NCI-H146 (cell line): ENCODE measurements around the gene ERC1.

ENCODE experiments used
- DNase-seq: peaks from one replicate; lab custom pipeline; 2025; lab: John Stamatoyannopoulos, UW

ERC1 gene

DNA sequence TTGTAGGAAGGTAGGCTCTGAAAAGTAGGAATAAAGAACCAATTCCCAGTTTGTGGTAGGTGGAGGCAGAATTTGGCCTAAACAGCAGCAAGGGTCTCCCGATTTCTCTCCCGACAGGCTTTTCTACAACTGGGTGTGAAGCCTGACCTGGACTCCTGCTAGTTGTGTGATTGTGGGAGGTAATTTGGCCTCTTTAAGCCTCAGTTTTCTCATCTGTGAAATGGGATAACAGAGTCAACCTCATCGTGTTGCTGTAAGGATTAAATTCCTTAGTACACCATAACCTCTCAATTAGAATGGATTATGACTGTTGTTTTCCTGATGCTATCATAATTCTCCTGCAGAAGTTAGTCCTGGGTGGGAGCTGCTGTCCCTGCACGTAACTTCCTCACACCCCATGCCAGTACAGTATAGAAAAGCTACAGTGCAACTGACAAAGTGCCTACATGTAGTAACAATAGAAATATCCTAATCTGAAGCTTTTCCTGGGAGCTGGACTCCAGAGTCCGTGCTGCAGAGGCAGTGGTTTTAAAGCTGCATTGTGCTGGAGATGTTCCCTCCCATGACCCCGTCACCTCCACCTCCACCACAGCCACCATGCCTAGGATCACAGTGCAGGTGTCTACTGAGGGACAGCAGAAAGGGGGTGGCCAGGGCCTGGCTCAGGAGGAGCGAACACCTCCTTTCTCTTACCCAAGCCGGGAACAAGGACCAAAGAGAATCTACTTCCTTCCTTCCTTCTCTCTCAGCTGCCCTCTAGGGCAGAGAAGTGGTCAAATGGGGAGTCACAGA, 526.9 kb downstream of the ERC1 start:
- no peak for DNase-seq

DNA sequence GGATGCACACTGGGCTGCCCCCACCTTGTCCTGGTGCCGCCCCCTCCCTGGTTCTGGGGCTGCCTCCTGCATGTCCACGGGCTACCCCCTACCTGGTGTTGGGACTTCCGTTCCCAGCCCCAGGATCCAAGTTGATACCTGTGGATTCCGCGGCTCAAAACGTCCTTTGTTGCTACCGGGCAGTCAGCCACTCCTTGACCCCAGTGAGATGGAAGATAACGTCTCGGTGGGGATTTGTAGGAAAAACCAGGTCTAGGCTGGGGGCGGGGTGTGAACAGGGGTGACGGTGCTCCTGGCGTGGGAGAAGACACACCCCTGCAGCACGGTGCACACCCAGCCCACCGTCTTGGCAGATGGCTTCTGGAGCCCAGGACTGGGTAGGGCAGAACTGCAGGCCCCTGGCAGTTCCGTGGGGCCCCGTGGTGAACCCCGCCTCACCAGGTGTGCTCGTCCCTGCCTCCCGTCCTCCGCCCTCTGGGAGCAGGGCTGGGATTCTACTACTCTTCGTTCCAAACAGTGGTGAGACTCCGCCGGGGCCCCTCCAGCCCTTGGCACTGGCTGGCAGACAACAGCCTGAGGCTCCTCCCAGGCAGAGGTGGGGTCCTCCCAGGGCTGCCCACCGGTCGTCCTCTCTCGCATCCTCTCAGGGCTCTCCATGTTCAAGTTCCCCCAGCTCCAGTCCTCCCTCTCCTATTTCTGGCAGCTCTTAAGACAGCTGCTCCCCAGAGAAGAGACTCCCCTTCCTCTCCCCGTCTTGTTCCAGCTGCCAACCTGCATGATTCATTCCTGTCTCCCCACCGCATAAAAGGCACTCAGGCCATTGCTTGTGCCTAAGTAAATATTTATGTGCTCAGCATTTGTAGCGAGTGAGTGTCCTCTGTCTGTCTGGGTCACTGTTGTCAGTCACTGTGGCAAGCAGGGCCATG, 527.8 kb downstream of the ERC1 start:
- peak; percentile 65 for DNase-seq

GRCh38 chr12:1519642-1520041, 528.6 kb downstream of the ERC1 start:
- DNase-seq = no peak

GRCh38 chr12:1523046-1523445, 532.0 kb downstream of the ERC1 start:
- DNase-seq = no peak

DNA sequence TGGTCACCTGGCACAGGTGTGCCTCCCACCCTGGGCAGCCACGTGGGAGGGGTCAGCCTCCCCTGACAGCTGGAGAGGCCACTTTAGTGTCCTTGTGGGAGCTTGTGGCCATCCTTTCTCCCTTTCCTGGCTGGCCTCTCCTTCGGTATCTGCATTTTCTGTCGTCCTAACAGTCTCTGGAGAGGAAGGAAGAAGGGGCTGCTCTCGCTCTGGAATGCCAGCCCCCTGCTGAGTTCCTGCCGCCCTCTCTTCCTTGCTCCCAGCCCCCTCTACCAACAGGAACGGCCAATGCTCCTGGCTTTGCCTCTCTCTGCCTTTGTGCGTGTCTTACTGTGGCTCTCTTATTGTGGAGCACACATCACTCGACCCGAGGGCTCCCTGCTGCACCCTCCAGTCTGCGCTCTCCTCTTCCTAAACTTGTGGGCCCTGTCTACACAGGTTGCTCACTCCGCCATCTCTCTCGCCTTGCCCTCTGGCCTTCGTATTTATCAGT, 532.6 kb downstream of the ERC1 start:
- no peak for DNase-seq

DNA sequence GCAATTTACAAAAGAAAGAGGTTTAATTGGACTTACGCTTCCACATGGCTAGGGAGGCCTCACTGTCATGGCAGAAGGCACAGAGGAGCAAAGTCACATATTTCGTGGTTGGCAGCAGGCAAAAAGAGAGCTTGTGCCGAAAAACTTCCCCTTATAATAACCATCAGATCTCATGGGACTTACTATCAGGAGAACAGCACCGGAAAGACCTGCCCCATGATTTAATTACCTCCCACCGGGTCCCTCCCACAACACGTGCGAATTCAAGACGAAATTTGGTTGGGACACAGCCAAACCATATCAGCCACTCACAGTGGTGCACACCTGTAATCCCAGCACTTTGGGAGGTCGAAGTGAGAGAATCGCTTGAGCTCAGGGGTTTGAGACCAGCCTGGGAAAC, 534.8 kb downstream of the ERC1 start:
- no peak for DNase-seq

- DNase-seq = no peak
Measured at GRCh38 chr12:1527789-1528188, 536.8 kb downstream of the ERC1 start.

- no peak for DNase-seq
Measured at GRCh38 chr12:1528791-1529190, 537.8 kb downstream of the ERC1 start.

DNA sequence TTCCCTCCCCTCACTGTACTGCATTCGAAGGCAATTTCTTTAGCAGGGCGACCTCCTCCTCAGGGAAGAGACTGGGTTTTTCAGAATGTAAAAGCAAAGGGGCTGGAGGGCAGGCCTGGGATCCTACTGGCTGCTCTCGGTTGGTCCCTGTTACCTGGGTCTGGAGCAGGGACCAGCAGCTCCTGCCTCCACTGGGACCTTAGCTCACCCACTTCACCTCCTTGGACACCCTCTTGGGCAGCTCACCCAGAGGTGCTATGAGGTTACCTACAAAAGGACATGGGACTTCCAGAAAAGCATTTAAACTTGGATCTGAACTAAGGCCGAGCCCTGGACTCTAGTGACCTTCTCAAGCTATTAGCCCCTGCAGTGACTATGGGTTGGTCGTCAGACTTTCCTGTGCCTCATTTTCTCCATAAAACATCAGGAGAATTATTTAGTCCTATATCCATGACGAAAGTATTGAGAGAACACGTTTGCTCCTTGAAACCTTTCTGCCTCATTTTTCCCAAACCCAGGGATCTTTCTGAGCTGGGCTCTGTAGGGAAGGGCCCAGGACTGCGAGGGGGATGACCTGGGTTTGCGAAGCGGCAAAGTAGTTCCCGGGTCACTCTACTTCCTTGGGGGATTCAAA, 538.3 kb downstream of the ERC1 start:
- no peak for DNase-seq

GRCh38 chr12:1529862-1530591, 539.0 kb downstream of the ERC1 start:
- peak; percentile 36 for DNase-seq

DNA sequence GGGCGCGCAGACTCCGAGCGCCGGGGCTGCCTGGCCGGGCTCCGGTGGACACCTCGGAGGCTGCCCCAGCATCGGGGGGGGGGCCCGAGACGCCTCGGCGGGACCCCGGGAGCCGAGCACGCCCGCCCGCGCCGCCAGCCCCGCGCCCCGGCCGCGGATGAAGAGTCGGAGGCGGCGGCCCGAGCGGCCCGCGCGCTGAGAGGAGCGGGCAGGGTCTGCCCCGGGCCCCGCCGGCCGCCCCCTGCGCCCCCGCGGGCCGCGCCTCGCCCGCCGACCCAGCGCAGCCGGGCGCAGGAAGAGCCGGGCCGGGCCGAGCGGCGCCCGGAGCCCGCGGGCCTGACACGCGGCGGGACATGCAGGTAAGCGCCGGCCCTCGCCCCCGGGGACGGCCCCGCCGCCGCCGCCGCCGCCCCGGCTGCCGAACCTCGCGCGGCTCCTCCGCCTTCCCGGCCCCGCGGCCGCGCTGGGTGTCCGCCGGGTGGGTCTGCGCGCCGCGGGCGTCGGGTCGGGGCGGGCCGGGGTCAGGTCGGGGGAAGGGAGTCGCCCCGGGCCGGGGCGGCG, 539.6 kb downstream of the ERC1 start:
- no peak for DNase-seq

GRCh38 chr12:1531153-1531653, 540.2 kb downstream of the ERC1 start:
- DNase-seq = no peak

GRCh38 chr12:1531654-1532374, 540.8 kb downstream of the ERC1 start:
- no peak for DNase-seq

GRCh38 chr12:1532375-1533165, 541.5 kb downstream of the ERC1 start:
- DNase-seq = no peak

DNA sequence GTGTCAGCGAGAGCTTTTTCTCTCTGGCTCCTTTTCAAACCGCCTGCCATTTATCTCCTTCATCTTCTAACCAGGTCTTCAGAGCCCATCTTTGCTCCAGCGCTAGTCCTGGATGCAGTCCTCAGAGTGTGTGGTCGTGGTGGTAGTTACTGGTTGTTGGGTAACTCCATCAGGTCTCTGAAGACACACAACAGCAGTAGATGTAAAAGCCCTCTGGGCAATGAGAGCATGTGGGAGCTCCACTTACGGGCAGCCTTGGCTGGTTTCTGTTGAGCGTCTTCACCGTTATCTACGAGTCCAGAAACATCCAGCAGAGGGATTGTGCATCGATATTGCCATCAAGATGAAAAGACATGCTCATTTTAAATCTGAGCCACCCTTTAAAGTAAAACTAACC, 542.2 kb downstream of the ERC1 start:
- DNase-seq = no peak

- peak; percentile 14 for DNase-seq
Measured at GRCh38 chr12:1533602-1534304, 542.7 kb downstream of the ERC1 start.

DNA sequence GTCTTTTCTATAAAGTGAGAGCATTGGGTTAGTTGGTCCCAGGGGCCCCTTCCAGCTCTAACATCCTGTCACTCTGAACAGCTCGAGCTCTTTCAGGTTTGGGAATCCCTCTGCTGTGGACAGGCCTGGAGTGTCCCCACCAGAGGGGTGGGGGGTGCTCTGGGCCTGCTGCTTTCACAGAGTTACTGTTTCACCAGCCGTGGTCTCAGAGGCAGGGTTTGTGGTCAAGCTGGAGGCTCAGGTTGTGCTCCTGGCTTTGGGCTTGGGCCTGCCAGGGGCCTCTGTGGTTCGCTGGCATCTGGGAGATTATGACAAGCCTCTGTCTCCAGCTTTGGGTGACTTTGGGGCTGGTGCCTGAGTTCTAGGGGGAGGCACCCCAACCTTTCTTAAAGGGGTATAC, 543.7 kb downstream of the ERC1 start:
- no peak for DNase-seq

- no peak for DNase-seq
Measured at GRCh38 chr12:1536817-1537216, 545.8 kb downstream of the ERC1 start.

DNA sequence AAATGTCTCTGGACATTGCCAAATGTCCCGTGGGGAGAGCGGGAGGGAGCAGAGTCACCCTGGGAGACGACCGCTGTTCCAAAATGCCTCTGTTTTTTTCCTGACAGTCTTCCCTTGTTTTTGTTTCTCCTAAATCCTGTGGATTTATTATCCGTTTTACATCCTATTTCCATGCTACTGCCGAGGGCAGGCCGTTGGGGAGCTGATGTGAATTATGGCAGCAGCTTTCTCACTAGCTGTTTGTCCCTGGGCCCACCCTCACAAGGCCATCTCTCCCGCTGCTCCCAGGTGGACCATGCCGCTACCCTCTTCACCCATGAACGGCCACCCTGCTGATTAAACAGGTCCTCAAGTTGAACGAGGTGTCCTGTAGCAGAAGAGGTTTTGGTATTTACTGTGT, 548.1 kb downstream of the ERC1 start:
- DNase-seq = no peak
